K562 (cell line): Measurements from ENCODE around the gene PBX2. TPM values are rescaled to one million over a fixed set of nuclear protein-coding genes. Genes with fewer than 3 reads are reported as not detected.

Source experiments
- ATAC-seq: fragments of 200-7000 bp; cut with Tn5 transposase; 3 replicates; pipeline ENCODE4 v1.9.1; 2020; ENCODE audit warnings: moderate library complexity
- BruUV-seq: library from RNA; stranded (reverse); fragments of 400-500 nt; replicated peaks from 2 replicates; lab custom pipeline; 2021; lab: Mats Ljungman, UMichigan
- CTCF ChIA-PET: fragments of 300-600 bp; formaldehyde crosslinking; extraction: SDS; loops from one replicate; lab custom pipeline; 2021; ENCODE audit warnings: low intra/inter-chr PET ratio; lab: Yijun Ruan, JAX
- POLR2A ChIA-PET: fragments of 300-600, 350-650 bp; sonication (Branson Sonifier 250); formaldehyde crosslinking; extraction: SDS; loops from one replicate; lab custom pipeline; 2021; ENCODE audit warnings: antibody characterized with exemption, inconsistent platforms; lab: Yijun Ruan, JAX
- DNase-seq, 4 experiments: peaks; one replicate each; pipeline versions ENCODE4 v3.0.0 to v3.0.0-alpha.2; 2011 to 2018; ENCODE audit warnings: low spot score in 3 of 4, mixed read lengths in 3 of 4; ENCODE audit errors: extremely low read depth in 1 of 4
- FAIRE-seq: peaks from 2 replicates; lab custom pipeline; 2011; peaks lifted over from hg19 to GRCh38; lab: Jason Lieb, UNC
- H2AFZ ChIP-seq: 2 replicates; pipeline ENCODE4 v1.6.0; 2011; ENCODE audit warnings: low read depth, low read length, control low read depth, inconsistent platforms
- H3K27ac ChIP-seq: fragments of 200-600 bp; 3 replicates; pipeline ENCODE4 v1.8.0; 2011; ENCODE audit warnings: low read depth, mild to moderate bottlenecking, control low read depth, inconsistent platforms, low read length, moderate library complexity, mixed read lengths; ENCODE audit errors: extremely low read depth
- H3K27me3 ChIP-seq, 2 experiments: fragments of 300-600 bp in 1 of 2; 2 replicates in 1 of 2; 3 replicates in 1 of 2; pipeline versions ENCODE4 v1.6.0 to v1.8.0; 2011; ENCODE audit warnings: inconsistent platforms in 2 of 2, low read length in 2 of 2, mild to moderate bottlenecking in 1 of 2, mixed read lengths in 1 of 2, moderate library complexity in 1 of 2; ENCODE audit not compliant: control insufficient read depth in 2 of 2, insufficient read depth in 2 of 2
- H3K36me3 ChIP-seq: fragments of 300-600 bp; 3 replicates; pipeline ENCODE4 v1.8.0; 2011; ENCODE audit warnings: mild to moderate bottlenecking, low read length, inconsistent platforms; ENCODE audit not compliant: control insufficient read depth, insufficient read depth
- H3K4me1 ChIP-seq, 2 experiments: fragments of 200-600 bp in 1 of 2; replicated peaks in 1 of 2; 2 replicates in 1 of 2; 3 replicates in 1 of 2; pipeline versions ENCODE4 v1.5.1 to v1.8.0; 2011; ENCODE audit warnings: inconsistent platforms in 2 of 2, low read length in 2 of 2, mild to moderate bottlenecking in 1 of 2, mixed read lengths in 1 of 2, moderate library complexity in 1 of 2; ENCODE audit not compliant: control insufficient read depth in 2 of 2, insufficient read depth in 2 of 2
- H3K4me2 ChIP-seq: 2 replicates; pipeline ENCODE4 v1.6.1; 2011; ENCODE audit warnings: low read length, control low read depth, inconsistent platforms, mixed read lengths; ENCODE audit not compliant: insufficient read depth
- H3K4me3 ChIP-seq: fragments of 200-600 bp; sonication (generic), shearing (Covaris generic); 2 replicates; pipeline ENCODE4 v1.5.1; 2016; ENCODE audit warnings: control low read depth, inconsistent platforms
- H3K79me2 ChIP-seq: fragments of 200-600 bp; 3 replicates; pipeline ENCODE4 v1.8.0; 2011; ENCODE audit warnings: low read length, inconsistent platforms; ENCODE audit not compliant: control insufficient read depth, insufficient read depth
- H3K9ac ChIP-seq, 2 experiments: 2 replicates each; pipeline versions ENCODE4 v1.6.0 to v1.6.1; 2011; ENCODE audit warnings: low read depth in 2 of 2, low read length in 2 of 2, control low read depth in 1 of 2, inconsistent platforms in 1 of 2, mild to moderate bottlenecking in 1 of 2, mixed read lengths in 1 of 2; ENCODE audit not compliant: insufficient read depth in 1 of 2
- H3K9me1 ChIP-seq: one replicate; pipeline ENCODE4 v1.6.0; 2011; ENCODE audit warnings: inconsistent platforms, mild to moderate bottlenecking, low read length, moderate library complexity; ENCODE audit not compliant: control insufficient read depth, insufficient read depth
- H3K9me3 ChIP-seq: replicated peaks from 2 replicates; pipeline ENCODE4 v1.5.1; 2011; ENCODE audit warnings: low read depth, low read length, inconsistent platforms; ENCODE audit not compliant: control insufficient read depth, insufficient read depth
- H4K20me1 ChIP-seq: replicated peaks from 2 replicates; pipeline ENCODE4 v1.6.1; 2011; ENCODE audit warnings: low read length, inconsistent platforms, mixed read lengths; ENCODE audit not compliant: control insufficient read depth, insufficient read depth
- KAT7 ChIP-seq: sonication (generic); formaldehyde crosslinking; IDR thresholded peaks from 2 replicates; pipeline ENCODE4 v1.8.0; 2022; ENCODE audit warnings: missing genetic modification reagents, mild to moderate bottlenecking, borderline replicate concordance
- NR1H2 ChIP-seq: sonication (generic); formaldehyde crosslinking; IDR thresholded peaks from 2 replicates; pipeline ENCODE4 v1.4.0; 2020; ENCODE audit warnings: mild to moderate bottlenecking, missing genetic modification reagents
- ZNF24 ChIP-seq: fragments of 450-650 bp; IDR thresholded peaks from 2 replicates; pipeline ENCODE4 v1.6.1; 2016
- ZNF282 ChIP-seq: sonication (generic); formaldehyde crosslinking; IDR thresholded peaks from 2 replicates; pipeline ENCODE4 v1.8.1; 2023; ENCODE audit warnings: missing genetic modification reagents
- ZNF3 ChIP-seq: fragments of 250-450 bp; sonication (Bioruptor Pico); IDR thresholded peaks from 2 replicates; pipeline ENCODE4 v1.5.0; 2021; ENCODE audit warnings: mild to moderate bottlenecking, moderate library complexity
- WGBS: fragments of 100-300 bp; shearing (Covaris generic); methylation state at CpG from one replicate; pipeline ENCODE4 v1.1.6; 2016; ENCODE audit warnings: low coverage, mixed read lengths; ENCODE audit not compliant: insufficient coverage; ENCODE audit errors: missing lambda C conversion rate; 5-methylcytosine and 5-hydroxymethylcytosine counted together
- in situ Hi-C: fragments of 300-500 bp; cut with MboI; formaldehyde crosslinking; loops from 4 replicates; pipeline ENCODE4 v1.15.0; 2018; ENCODE audit warnings: inconsistent platforms, mixed read lengths
- intact Hi-C: fragments of 100-400 bp; cut with micrococcal nuclease; formaldehyde crosslinking; loops from 2 replicates; pipeline ENCODE4 v1.14.2; 2022
- polyA plus RNA-seq, 8 experiments: library from polyadenylated mRNA; depleted of rRNA in 4 of 8; stranded (reverse) in 5 of 8; unstranded in 3 of 8; fragments of >200 nt; fragmentation: Nextera tagmentation in 2 of 8; fragmentation: Illumina TruSeq in 1 of 8; extraction: Ambion mirVana in 2 of 8; extraction: Trizol in 1 of 8; gene quantifications; 2 replicates each; pipeline versions ENCODE4 v1.2.1 to v1.2.3, GENCODE V29; 2011 to 2014; ENCODE audit warnings: inconsistent platforms in 1 of 8, missing spikeins in 1 of 8
- total RNA-seq, 7 experiments: library from RNA; depleted of rRNA in 6 of 7; stranded (reverse); fragments of >200 nt in 6 of 7; fragmentation: Illumina TruSeq in 2 of 7; extraction: Trizol in 2 of 7; gene quantifications; 2 replicates each; pipeline versions ENCODE4 v1.2.1 to v1.2.3, GENCODE V29; 2011 to 2021; ENCODE audit warnings: low replicate concordance in 1 of 7

PBX2 gene
- total and polyA plus RNA-seq, 9 of the 15 experiments (the other 6 are each of a cell fraction or from before 2014, with no cell fraction given): 1.9 to 134 (median 62.5) TPM

DNA sequence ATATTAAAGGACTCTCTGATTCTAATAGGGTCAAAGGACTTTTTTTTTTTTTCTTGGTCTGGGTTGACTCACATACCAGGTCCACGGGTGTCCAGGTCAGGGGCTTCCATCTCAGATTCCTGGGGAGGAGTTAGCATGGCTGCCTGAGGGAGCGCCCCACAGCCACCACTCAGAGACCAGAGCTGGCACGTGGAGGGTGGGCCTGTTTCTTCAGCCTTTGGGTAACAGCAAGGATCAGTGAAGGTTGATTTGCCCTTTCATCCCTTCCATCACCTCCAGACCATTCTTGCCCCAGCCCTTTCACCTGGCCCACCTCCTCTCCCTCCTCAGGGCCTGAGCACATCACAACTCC, 8.3 kb upstream of the PBX2 start:
- ATAC-seq (no peak), FAIRE-seq (no peak), DNase-seq (no peak)
- 41% methylated on average over 3 of the region's 3 CpGs for WGBS
- BruUV-seq: no TSS peak
- H3K4me3 ChIP-seq: no peak overlapping the region
- CTCF ChIA-PET: no interaction called here
- peak overlapping the region in 1 of 2 experiments; percentile 2; a peak in 1 of 4 replicates for H3K9ac ChIP-seq
- no peak overlapping the region for H3K27ac ChIP-seq
- peaks cover 9% of the 10 kb centered on the region; the same call in 2 of the 3 replicates for H3K79me2 ChIP-seq
- H3K9me1 ChIP-seq: no peaks in the 10 kb centered on the region
- H3K9me3 ChIP-seq: no peaks in the 10 kb centered on the region
- H3K27me3 ChIP-seq: peaks cover under 1% of the 10 kb centered on the region in 2 experiments; a peak in 3 of 5 replicates
- POLR2A ChIA-PET: interaction anchor here (0.7 kb wide), 1 partner anchor 10 kb away, joined by 5 read pairs; no protein-coding TSS in a partner anchor
- H3K36me3 ChIP-seq: no peaks in the 10 kb centered on the region
- intact Hi-C loops (loop anchor here (5.0 to 10.0 kb wide), 2 partner anchors 294 to 774 kb away; partner anchors contain the start of gene ZBTB12), in situ Hi-C loops (no loop called here)
- H2AFZ ChIP-seq: no peak overlapping the region
- no peaks in the 10 kb centered on the region for H4K20me1 ChIP-seq
- TF ChIP-seq ZNF24 (no peak), NR1H2 (CRISPR knock-in tag) (no peak), ZNF3 (CRISPR knock-in tag) (no peak), ZNF282 (CRISPR knock-in tag) (no peak), KAT7 (CRISPR knock-in tag) (no peak)
- H3K4me2 ChIP-seq: no peak overlapping the region
- H3K4me1 ChIP-seq: peaks cover 33 to 43% of the 10 kb centered on the region in 2 experiments
